GM21360 (cell line): Measurements from ENCODE around the gene FADS6.
"Not testable (repeated sequence)": the region's sequence is repeated elsewhere in the genome, so short reads cannot be mapped to it uniquely, and the experiment has no call there.

Experiments
- ATAC-seq: cut with Tn5 transposase; IDR thresholded peaks from one replicate; pipeline ENCODE4 v1.9.1; 2021; ENCODE audit warnings: mild to moderate bottlenecking, moderate library complexity; ENCODE audit not compliant: unreplicated experiment

FADS6 gene

GRCh38 chr17:74870028-74870427 lies 23.4 kb downstream of the FADS6 start:
- not testable (repeated sequence) for ATAC-seq

GRCh38 chr17:74868908-74869255 lies 24.6 kb downstream of the FADS6 start:
- ATAC-seq: no peak

GRCh38 chr17:74868251-74868907 lies 25.1 kb downstream of the FADS6 start:
- ATAC-seq: no peak

- no peak for ATAC-seq
These were observed 27.1 kb downstream of the FADS6 start for GRCh38 chr17:74866198-74866835.

GRCh38 chr17:74865504-74866197 lies 27.8 kb downstream of the FADS6 start:
- no peak for ATAC-seq

GRCh38 chr17:74864866-74865395 lies 28.5 kb downstream of the FADS6 start:
- no peak for ATAC-seq

- ATAC-seq: no peak
These were observed 29.1 kb downstream of the FADS6 start for GRCh38 chr17:74864297-74864865.

GRCh38 chr17:74863420-74864296 lies 29.8 kb downstream of the FADS6 start:
- no peak for ATAC-seq

- ATAC-seq: no peak
These were observed 30.5 kb downstream of the FADS6 start for GRCh38 chr17:74862919-74863318.

GRCh38 chr17:74862108-74862901 lies 31.1 kb downstream of the FADS6 start:
- no peak for ATAC-seq

GRCh38 chr17:74861662-74862107 lies 31.7 kb downstream of the FADS6 start:
- ATAC-seq: no peak

- no peak for ATAC-seq
These were observed 32.4 kb downstream of the FADS6 start for GRCh38 chr17:74860872-74861661.

GRCh38 chr17:74860229-74860871 lies 33.1 kb downstream of the FADS6 start:
- no peak for ATAC-seq

- ATAC-seq: no peak
These were observed 33.8 kb downstream of the FADS6 start, which contains the start of gene GRIN2C for GRCh38 chr17:74859459-74860228. Gene GRIN2C, minus strand, starts transcription at chr17:74859885. Its CDS starts 4,793 bp downstream, at chr17:74855092.

GRCh38 chr17:74858672-74859458 lies 34.6 kb downstream of the FADS6 start:
- ATAC-seq: no peak

GRCh38 chr17:74857191-74857590 lies 36.2 kb downstream of the FADS6 start:
- no peak for ATAC-seq

- no peak for ATAC-seq
These were observed 37.3 kb downstream of the FADS6 start for GRCh38 chr17:74856112-74856511.
